NCI-H2171 treated with DMSO at 0.1 percent for 48 hours (cell line): ENCODE results near the gene CPPED1.

ENCODE experiments used
- DNase-seq: peaks from one replicate; lab custom pipeline; 2025; lab: John Stamatoyannopoulos, UW

Gene CPPED1

GRCh38 chr16:12680531-12680930 is 123.2 kb downstream of the CPPED1 start:
- no peak for DNase-seq

- no peak for DNase-seq
Measured at GRCh38 chr16:12679660-12680272, 123.9 kb downstream of the CPPED1 start.

- no peak for DNase-seq
Measured at GRCh38 chr16:12678983-12679382, 124.7 kb downstream of the CPPED1 start.

- no peak for DNase-seq
Measured at GRCh38 chr16:12677502-12677901, 126.2 kb downstream of the CPPED1 start.

- peak; percentile 29 for DNase-seq
Measured at GRCh38 chr16:12675852-12676251, 127.8 kb downstream of the CPPED1 start.

- DNase-seq, result no peak
Measured at GRCh38 chr16:12675046-12675445, 128.6 kb downstream of the CPPED1 start.

GRCh38 chr16:12674524-12674923 is 129.2 kb downstream of the CPPED1 start:
- DNase-seq, result no peak

GRCh38 chr16:12674071-12674470 is 129.6 kb downstream of the CPPED1 start:
- no peak for DNase-seq

GRCh38 chr16:12673466-12673865 is 130.2 kb downstream of the CPPED1 start:
- DNase-seq, result peak; percentile 73

- peak; percentile 98 for DNase-seq
Measured at GRCh38 chr16:12672986-12673385, 130.7 kb downstream of the CPPED1 start.

- no peak for DNase-seq
Measured at GRCh38 chr16:12669908-12670307, 133.8 kb downstream of the CPPED1 start.

- no peak for DNase-seq
Measured at GRCh38 chr16:12667909-12668308, 135.8 kb downstream of the CPPED1 start.

GRCh38 chr16:12664164-12664733 is 139.4 kb downstream of the CPPED1 start:
- peak; percentile 74 for DNase-seq

GRCh38 chr16:12661656-12662172 is 142.0 kb downstream of the CPPED1 start:
- no peak for DNase-seq

- no peak for DNase-seq
Measured at GRCh38 chr16:12659871-12660270, 143.8 kb downstream of the CPPED1 start.

- DNase-seq, result no peak
Measured at GRCh38 chr16:12658506-12658905, 145.2 kb downstream of the CPPED1 start.

- no peak for DNase-seq
Measured at GRCh38 chr16:12655537-12655936, 148.2 kb downstream of the CPPED1 start.

GRCh38 chr16:12653820-12654392 is 149.8 kb downstream of the CPPED1 start:
- no peak for DNase-seq

GRCh38 chr16:12652924-12653323 is 150.8 kb downstream of the CPPED1 start:
- DNase-seq, result no peak

GRCh38 chr16:12651765-12652512 is 151.7 kb downstream of the CPPED1 start:
- no peak for DNase-seq

- DNase-seq, result no peak
Measured at GRCh38 chr16:12649356-12649755, 154.3 kb downstream of the CPPED1 start.

- DNase-seq, result no peak
Measured at GRCh38 chr16:12646490-12647274, 157.0 kb downstream of the CPPED1 start.
